IPS DF 6.9 (cell line): ENCODE measurements around the gene MAPK10.

Experiments
- DNase-seq: peaks from one replicate; pipeline ENCODE4 v3.0.0-alpha.2; 2013; ENCODE audit warnings: low read depth, low spot score
- H3K27ac ChIP-seq: one replicate; pipeline ENCODE4 v1.5.1; 2013; ENCODE audit warnings: low read length, control low read depth
- H3K27me3 ChIP-seq: 2 replicates; pipeline ENCODE4 v1.6.1; 2013; ENCODE audit warnings: mild to moderate bottlenecking, low read length; ENCODE audit not compliant: control insufficient read depth, insufficient read depth
- H3K36me3 ChIP-seq: 2 replicates; pipeline ENCODE4 v1.6.1; 2013; ENCODE audit warnings: low read length; ENCODE audit not compliant: control insufficient read depth, insufficient read depth
- H3K4me1 ChIP-seq: 2 replicates; pipeline ENCODE4 v1.6.1; 2013; ENCODE audit warnings: low read length; ENCODE audit not compliant: control insufficient read depth, insufficient read depth
- H3K4me3 ChIP-seq: 2 replicates; pipeline ENCODE4 v1.5.1; 2013; ENCODE audit warnings: mild to moderate bottlenecking, low read length
- H3K9me3 ChIP-seq: 2 replicates; pipeline ENCODE4 v1.6.1; 2013; ENCODE audit warnings: low read length, inconsistent platforms; ENCODE audit not compliant: control insufficient read depth, insufficient read depth
- WGBS: extraction: QIAGEN DNeasy Blood & Tissue Kit; methylation state at CpG from one replicate; pipeline ENCODE4 v1.1.7; 2013; ENCODE audit warnings: mixed read lengths, missing lambda C conversion rate; ENCODE audit not compliant: insufficient read length, insufficient coverage; 5-methylcytosine and 5-hydroxymethylcytosine counted together

The MAPK10 gene

DNA sequence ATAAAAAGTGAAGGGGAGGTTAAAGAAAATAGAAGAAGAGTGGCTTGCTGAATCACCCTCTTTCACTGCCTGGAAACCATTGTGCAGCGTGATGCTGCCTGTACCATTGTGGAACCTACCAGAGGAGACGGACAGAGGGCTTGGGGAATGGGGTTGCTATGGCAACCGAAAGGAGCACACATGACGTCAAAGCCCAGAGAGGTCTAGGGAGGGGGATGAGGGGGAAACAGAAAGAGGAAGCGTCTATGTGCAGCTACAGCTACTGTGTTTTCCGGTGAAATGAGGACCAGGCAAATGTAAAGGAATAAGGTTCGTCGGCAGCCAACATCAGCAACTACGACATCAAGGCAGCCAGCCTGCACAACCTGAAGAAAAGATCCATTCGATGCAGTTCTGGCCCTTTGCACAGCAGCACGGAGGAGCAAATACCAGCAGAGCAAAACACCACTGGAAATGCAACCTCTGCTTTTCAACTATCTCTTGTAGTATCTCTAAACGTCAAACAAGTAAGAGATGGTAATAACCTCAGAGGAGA, at the start of gene MAPK10:
TSS of gene MAPK10 (minus strand) at position 110 of the 535 bp plus-strand sequence.
- H3K4me1 ChIP-seq: peaks cover 4% of the 10 kb centered on the region; the same call in 1 of the 2 replicates
- no CpG with 5 or more reads among the region's 12 CpGs for WGBS

DNA sequence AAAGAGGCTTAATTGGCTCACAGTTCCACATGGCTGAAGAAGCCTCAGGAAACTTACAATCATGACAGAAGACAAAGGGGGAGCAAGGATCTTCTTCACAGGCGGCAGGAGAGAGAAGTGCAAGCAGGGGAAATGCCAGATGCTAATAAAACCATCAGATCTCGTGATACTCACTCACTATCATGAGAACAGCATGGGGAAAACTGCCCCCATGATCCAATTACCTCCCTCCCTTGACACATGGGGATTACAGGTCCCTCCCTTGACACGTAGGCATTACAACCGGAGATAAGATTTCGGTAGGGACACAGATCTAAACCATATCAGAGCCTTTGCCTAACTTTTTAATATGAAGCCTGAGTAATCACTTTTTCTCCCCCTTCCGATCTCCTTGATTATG, 43.7 kb upstream of the MAPK10 start:
- no peaks in the 10 kb centered on the region for H3K27me3 ChIP-seq
- no peak for DNase-seq
- H3K36me3 ChIP-seq: no peaks in the 10 kb centered on the region
- H3K4me3 ChIP-seq: no peak overlapping the region
- H3K9me3 ChIP-seq: no peaks in the 10 kb centered on the region
- no CpG with 5 or more reads among the region's 6 CpGs for WGBS
- no peak overlapping the region for H3K27ac ChIP-seq
- H3K4me1 ChIP-seq: no peaks in the 10 kb centered on the region

More for the DNA sequence above, at the start of gene MAPK10:
- DNase-seq: peak; percentile 68
- Histone ChIP-seq H3K27me3 (no peaks in the 10 kb centered on the region), H3K27ac (no peak within 1 kb of the TSS), H3K4me3 (no peak within 1 kb of the TSS), H3K9me3 (no peaks in the 10 kb centered on the region), H3K36me3 (no peaks in the 10 kb centered on the region)

DNA sequence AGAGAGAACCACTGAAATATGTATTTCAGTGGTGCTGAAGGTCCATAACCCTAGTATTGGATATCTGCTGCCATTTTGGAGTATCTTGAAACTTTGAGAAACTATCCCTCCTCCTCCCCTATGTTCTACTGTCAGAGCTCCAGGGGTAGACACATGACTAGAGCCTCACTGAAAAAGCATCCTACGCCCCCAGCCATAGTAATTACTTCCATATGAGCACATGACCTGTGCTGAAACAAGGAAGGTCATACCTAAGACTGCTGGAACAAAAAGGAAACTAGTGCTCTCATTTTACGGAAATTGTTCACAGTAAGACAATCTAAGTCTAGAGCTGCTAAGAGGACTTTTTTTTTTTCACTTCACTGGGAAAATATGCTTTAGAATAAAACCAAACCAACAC, 42.0 kb upstream of the MAPK10 start:
- Histone ChIP-seq H3K9me3 (no peaks in the 10 kb centered on the region), H3K27me3 (no peaks in the 10 kb centered on the region), H3K4me3 (no peak overlapping the region), H3K36me3 (no peaks in the 10 kb centered on the region), H3K4me1 (no peaks in the 10 kb centered on the region), H3K27ac (no peak overlapping the region)
- WGBS: no CpG with 5 or more reads among the region's 2 CpGs
- no peak for DNase-seq

DNA sequence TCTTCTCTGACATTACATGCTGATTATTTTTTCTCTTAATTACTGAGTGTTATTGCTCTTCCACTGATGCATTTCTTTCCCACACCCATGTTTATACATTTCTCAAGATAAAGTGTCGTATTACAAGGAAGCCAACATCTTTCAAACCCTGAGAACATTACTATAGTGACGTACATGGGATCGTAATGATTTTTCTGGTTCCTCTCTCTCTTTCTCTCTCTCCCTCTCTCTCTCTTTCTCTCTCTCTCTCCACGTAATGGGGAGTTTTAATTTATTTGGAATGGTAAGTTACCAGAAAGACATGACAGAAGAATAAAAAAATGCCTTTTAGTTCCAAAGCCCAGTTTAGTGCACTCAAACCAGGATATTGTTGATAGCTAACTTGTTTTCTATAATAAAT, 40.4 kb upstream of the MAPK10 start:
- H3K4me3 ChIP-seq: no peak overlapping the region
- H3K4me1 ChIP-seq: no peaks in the 10 kb centered on the region
- no CpG with 5 or more reads among the region's 4 CpGs for WGBS
- H3K27me3 ChIP-seq: no peaks in the 10 kb centered on the region
- H3K9me3 ChIP-seq: no peaks in the 10 kb centered on the region
- DNase-seq: no peak
- no peak overlapping the region for H3K27ac ChIP-seq
- H3K36me3 ChIP-seq: no peaks in the 10 kb centered on the region

DNA sequence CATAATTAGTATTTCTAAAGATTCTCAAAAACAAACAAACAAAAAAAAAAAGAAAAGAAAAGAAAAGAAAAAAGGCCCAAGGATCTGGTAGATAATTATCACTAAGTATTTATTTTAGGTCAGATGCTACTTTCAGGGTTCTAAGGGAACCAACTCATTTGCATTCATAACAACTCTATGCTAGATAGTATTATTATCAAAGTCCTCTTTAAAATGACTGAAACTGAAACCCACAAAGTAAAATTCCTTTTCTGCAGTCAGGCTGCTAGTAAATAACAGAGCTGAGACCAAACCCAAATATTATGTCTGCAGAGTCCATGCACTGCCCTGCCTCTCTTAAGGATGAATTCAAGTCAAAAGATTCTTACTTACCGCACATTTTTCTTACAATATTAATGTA, 38.3 kb upstream of the MAPK10 start:
- no CpG with 5 or more reads among the region's 1 CpG for WGBS

DNA sequence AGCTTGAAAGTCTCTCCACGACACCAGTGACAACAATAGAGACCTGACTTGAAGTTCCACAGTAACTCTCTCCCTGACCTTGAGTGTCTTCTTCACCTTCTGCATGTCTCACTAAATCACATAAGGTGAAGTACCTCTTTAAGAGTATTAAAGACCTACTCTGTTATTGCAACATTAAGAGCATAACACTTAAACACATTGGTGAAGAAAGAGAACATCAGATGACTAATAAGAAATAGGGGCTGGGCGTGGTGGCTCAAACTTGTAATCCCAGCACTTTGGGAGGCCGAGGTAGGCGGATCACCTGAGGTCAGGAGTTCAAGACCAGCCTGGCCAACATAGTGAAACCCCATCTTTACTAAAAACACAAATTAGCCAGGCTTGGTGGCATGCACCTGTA, 33.9 kb upstream of the MAPK10 start:
- WGBS: no CpG with 5 or more reads among the region's 4 CpGs
- no peaks in the 10 kb centered on the region for H3K4me1 ChIP-seq
- no peaks in the 10 kb centered on the region for H3K27me3 ChIP-seq
- no peak for DNase-seq
- no peak overlapping the region for H3K4me3 ChIP-seq
- no peaks in the 10 kb centered on the region for H3K36me3 ChIP-seq
- no peaks in the 10 kb centered on the region for H3K9me3 ChIP-seq
- H3K27ac ChIP-seq: no peak overlapping the region

More for the DNA sequence above, 38.3 kb upstream of the MAPK10 start:
- DNase-seq: no peak
- no peaks in the 10 kb centered on the region for H3K4me1 ChIP-seq
- no peak overlapping the region for H3K27ac ChIP-seq
- H3K9me3 ChIP-seq: no peaks in the 10 kb centered on the region
- H3K4me3 ChIP-seq: no peak overlapping the region
- no peaks in the 10 kb centered on the region for H3K36me3 ChIP-seq
- H3K27me3 ChIP-seq: no peaks in the 10 kb centered on the region

DNA sequence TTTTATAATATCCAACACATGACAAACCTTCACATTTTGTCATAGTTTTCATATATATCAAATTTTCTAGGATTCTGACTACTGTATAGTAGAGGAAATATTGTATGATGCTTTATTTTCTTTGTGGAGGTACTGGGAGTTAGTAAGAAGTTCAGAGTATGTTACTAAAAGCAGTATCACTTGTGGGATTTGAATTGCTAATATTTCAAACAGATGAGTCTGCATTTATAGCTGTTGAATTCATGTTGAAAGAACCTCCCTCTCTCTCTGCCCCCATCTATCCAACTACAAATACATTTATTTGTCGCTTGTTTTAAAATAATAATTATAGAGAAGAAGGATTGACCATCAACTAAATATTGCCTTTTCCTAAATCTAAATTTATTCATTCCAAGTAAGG, 29.8 kb upstream of the MAPK10 start:
- no peak overlapping the region for H3K4me3 ChIP-seq
- DNase-seq: no peak
- no peaks in the 10 kb centered on the region for H3K36me3 ChIP-seq
- no peak overlapping the region for H3K27ac ChIP-seq
- WGBS: no CpG with 5 or more reads among the region's 1 CpG
- no peaks in the 10 kb centered on the region for H3K27me3 ChIP-seq
- no peaks in the 10 kb centered on the region for H3K9me3 ChIP-seq
- H3K4me1 ChIP-seq: no peaks in the 10 kb centered on the region

DNA sequence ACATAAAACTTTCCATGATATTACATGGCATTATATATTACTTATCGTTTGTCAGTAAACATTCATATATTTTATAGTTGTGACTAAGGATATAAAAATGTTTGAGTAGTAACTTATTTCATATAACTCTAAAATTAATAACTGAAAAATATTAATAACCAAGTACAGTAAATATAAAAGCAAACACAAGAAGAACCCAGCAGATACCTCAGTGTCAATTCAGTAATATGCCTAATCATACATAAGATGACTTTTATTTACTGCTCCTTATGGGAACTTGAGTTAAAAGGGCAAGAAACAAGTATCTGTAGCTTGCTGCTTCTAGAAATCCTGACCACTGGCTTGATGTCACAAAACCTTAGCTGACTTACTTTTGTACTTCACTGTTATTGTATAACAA, 28.4 kb upstream of the MAPK10 start:
- Histone ChIP-seq H3K27me3 (no peaks in the 10 kb centered on the region), H3K36me3 (no peaks in the 10 kb centered on the region), H3K4me1 (no peaks in the 10 kb centered on the region), H3K4me3 (no peak overlapping the region), H3K27ac (no peak overlapping the region), H3K9me3 (no peaks in the 10 kb centered on the region)
- DNase-seq: no peak
- no CpG with 5 or more reads among the region's 1 CpG for WGBS

DNA sequence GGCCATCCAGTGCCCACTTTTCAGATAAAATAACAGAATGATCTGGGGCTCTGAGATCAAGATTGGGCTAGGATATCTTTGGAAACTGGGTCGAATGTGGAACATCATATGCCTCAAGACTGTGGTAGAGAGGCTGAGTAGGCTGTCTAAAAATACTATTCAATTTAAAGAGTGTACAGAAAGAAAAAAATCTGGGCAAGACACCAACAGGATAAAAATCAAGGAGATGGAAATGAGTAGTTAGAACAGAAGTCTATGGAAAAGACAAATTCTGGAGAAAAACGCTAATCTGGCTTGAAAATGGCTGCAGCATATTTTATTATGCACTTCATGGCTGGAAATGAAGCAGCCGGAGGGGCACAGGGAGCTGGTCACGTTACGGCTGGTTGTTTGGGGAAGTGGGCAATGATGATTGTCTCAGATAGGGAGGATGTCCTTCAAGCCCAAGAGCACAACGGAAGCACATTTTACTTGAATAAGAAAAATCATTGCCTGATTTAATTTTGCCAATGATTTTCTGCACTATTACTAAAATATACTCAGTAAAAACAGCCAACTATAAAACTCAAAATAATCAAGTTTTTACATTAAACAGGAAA, 27.1 kb upstream of the MAPK10 start:
- Histone ChIP-seq H3K4me3 (no peak overlapping the region), H3K36me3 (no peaks in the 10 kb centered on the region), H3K9me3 (no peaks in the 10 kb centered on the region), H3K27ac (no peak overlapping the region), H3K4me1 (no peaks in the 10 kb centered on the region), H3K27me3 (no peaks in the 10 kb centered on the region)
- WGBS: no CpG with 5 or more reads among the region's 6 CpGs
- no peak for DNase-seq

DNA sequence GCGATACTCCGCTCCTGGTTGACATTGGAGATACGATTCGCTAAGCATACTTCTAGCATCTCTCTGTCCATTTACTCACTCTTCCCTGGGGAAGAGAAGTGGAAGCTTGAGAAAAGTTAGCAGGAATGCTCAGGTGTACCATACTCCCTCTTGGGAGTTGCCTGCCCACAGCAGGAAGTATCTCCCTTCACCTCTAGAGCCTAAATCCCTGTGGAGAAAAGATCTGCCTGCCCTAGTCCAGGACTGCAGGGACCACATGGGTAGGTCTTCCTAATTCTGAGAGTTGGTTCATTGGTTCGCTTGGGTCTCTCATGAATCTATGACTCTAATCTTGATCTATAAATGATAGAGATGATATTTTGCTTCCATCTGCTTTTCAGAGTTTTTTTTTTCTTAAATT, 26.3 kb upstream of the MAPK10 start:
- Histone ChIP-seq H3K36me3 (no peaks in the 10 kb centered on the region), H3K27me3 (no peaks in the 10 kb centered on the region), H3K27ac (no peak overlapping the region), H3K4me3 (no peak overlapping the region), H3K9me3 (no peaks in the 10 kb centered on the region), H3K4me1 (no peaks in the 10 kb centered on the region)
- DNase-seq: no peak
- WGBS: no CpG with 5 or more reads among the region's 5 CpGs

DNA sequence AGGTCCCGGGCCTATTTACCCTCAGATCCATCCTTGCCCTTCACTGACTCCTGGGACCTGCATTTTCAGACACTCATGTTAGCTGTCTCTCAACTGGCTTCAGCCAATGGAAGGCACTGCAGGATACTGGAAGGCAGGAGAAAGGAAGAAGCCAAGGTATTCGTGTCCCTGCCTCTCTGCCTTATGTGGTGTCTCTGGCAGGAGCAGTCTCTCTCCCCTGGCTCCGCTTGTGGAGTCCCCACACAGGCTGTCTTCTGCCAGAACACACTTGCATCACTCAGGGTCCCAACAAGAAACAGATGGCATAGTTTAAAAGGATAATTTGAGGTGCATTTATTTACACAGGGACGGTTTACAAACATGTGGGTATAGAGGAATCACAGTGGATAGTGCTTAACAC, 21.6 kb upstream of the MAPK10 start:
- no CpG with 5 or more reads among the region's 4 CpGs for WGBS
- H3K27ac ChIP-seq: no peak overlapping the region
- peaks cover 1% of the 10 kb centered on the region; the same call in 1 of the 2 replicates for H3K9me3 ChIP-seq
- no peaks in the 10 kb centered on the region for H3K36me3 ChIP-seq
- no peaks in the 10 kb centered on the region for H3K27me3 ChIP-seq
- no peak overlapping the region for H3K4me3 ChIP-seq
- DNase-seq: no peak
- H3K4me1 ChIP-seq: no peaks in the 10 kb centered on the region
